NCI-H82 (cell line): ENCODE measurements around the gene BASP1.
"Not testable (repeated sequence)": the region's sequence is repeated elsewhere in the genome, so short reads cannot be mapped to it uniquely, and the experiment has no call there.

Experiments
- DNase-seq: peaks from one replicate; lab custom pipeline; 2025; lab: John Stamatoyannopoulos, UW

BASP1 gene

GRCh38 chr5:17256171-17256570 is 38.7 kb downstream of the BASP1 start:
- no peak for DNase-seq

- DNase-seq: no peak
Measured at GRCh38 chr5:17256839-17257238, 39.4 kb downstream of the BASP1 start.

- no peak for DNase-seq
Measured at GRCh38 chr5:17257705-17258273, 40.4 kb downstream of the BASP1 start.

- no peak for DNase-seq
Measured at GRCh38 chr5:17258431-17258830, 41.0 kb downstream of the BASP1 start.

GRCh38 chr5:17259012-17259411 is 41.6 kb downstream of the BASP1 start:
- DNase-seq: not testable (repeated sequence)

- no peak for DNase-seq
Measured at GRCh38 chr5:17259630-17260257, 42.3 kb downstream of the BASP1 start.

- no peak for DNase-seq
Measured at GRCh38 chr5:17260549-17260948, 43.1 kb downstream of the BASP1 start.

GRCh38 chr5:17261075-17261474 is 43.6 kb downstream of the BASP1 start:
- DNase-seq: no peak

GRCh38 chr5:17265041-17265440 is 47.6 kb downstream of the BASP1 start:
- DNase-seq: no peak

- DNase-seq: no peak
Measured at GRCh38 chr5:17267106-17267505, 49.7 kb downstream of the BASP1 start.

- no peak for DNase-seq
Measured at GRCh38 chr5:17269201-17269600, 51.8 kb downstream of the BASP1 start.

GRCh38 chr5:17272111-17272510 is 54.7 kb downstream of the BASP1 start:
- no peak for DNase-seq

GRCh38 chr5:17275289-17276158 is 58.1 kb downstream of the BASP1 start:
- no peak for DNase-seq

- no peak for DNase-seq
Measured at GRCh38 chr5:17276445-17276844, 59.0 kb downstream of the BASP1 start.

- DNase-seq: no peak
Measured at GRCh38 chr5:17277907-17278306, 60.5 kb downstream of the BASP1 start.

GRCh38 chr5:17278931-17279330 is 61.5 kb downstream of the BASP1 start:
- no peak for DNase-seq

- no peak for DNase-seq
Measured at GRCh38 chr5:17279487-17279886, 62.1 kb downstream of the BASP1 start.

- DNase-seq: no peak
Measured at GRCh38 chr5:17282283-17283120, 65.1 kb downstream of the BASP1 start.

- DNase-seq: no peak
Measured at GRCh38 chr5:17283121-17283415, 65.6 kb downstream of the BASP1 start.

GRCh38 chr5:17287501-17288155 is 70.2 kb downstream of the BASP1 start:
- no peak for DNase-seq

GRCh38 chr5:17288570-17288969 is 71.1 kb downstream of the BASP1 start:
- DNase-seq: no peak
